ENCODE results near the gene MAP2K1.
"Not testable (repeated sequence)": the region's sequence is repeated elsewhere in the genome, so short reads cannot be mapped to it uniquely, and the experiment has no call there.

MAP2K1 gene

DNA sequence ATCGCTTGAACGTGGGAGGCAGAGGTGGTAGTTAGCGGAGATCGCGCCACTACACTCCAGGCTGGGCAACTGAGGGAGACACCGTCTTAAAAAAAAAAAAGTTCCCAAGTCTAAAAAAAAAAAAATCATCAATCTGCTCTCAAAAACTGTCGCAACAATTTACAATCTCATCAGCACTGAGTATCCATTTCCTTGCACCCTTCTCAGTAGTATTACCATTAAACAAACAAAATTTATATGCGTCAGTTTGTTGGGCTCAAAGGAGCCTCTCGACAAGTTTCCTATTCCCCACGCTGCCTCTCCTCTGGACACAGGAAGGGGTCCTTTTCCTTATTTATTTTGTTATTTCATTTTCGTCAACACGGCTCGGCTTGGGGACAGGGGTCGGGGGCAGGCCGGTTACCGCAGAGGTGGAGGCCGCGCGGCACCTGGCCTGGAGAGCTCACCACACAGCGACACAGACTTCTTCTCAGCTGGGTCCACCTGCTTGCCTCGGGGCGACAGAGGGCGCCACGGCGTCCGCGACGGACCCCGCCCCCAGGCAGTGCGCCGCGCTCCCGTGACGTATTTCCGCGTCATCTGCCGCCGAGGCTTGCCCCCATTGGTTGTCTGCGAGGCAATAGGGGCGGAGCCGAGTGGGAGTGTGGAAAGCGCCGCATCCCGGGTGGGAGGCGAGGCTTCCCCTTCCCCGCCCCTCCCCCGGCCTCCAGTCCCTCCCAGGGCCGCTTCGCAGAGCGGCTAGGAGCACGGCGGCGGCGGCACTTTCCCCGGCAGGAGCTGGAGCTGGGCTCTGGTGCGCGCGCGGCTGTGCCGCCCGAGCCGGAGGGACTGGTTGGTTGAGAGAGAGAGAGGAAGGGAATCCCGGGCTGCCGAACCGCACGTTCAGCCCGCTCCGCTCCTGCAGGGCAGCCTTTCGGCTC, at the start of gene MAP2K1:
Gene MAP2K1, plus strand, starts transcription at position 709 of the 920 bp plus-strand sequence. CDS start 436 bp downstream, outside the sequence.
- peak; percentile 100 for DNase-seq
- in situ Hi-C loops (cut with MboI; ENCODE audit: low pct_unique_long_range_greater_than_20kb, low sequenced_read_pairs): no loop called here

DNA sequence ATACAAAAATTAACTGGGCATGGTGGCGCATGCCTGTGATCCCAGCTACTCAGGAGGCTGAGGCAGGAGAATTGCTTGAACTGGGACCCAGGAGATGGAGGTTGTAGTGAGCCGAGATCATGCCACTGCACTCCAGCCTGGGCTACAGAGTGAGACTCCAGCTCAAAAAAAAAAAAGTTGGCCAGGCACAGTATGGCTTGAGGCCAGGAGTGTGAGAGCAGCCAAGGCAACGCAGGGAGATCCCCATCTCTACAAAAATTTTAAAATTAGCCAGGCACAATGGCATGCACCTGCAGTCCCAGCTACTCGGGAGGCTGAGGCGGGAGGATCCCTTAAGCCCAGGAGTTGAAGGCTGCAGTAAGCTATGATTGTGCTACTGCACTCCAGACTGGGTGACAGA, 38.2 kb upstream of the MAP2K1 start:
- in situ Hi-C loops (cut with MboI; ENCODE audit: low pct_unique_long_range_greater_than_20kb, low sequenced_read_pairs); DNase-seq: not testable (repeated sequence)

DNA sequence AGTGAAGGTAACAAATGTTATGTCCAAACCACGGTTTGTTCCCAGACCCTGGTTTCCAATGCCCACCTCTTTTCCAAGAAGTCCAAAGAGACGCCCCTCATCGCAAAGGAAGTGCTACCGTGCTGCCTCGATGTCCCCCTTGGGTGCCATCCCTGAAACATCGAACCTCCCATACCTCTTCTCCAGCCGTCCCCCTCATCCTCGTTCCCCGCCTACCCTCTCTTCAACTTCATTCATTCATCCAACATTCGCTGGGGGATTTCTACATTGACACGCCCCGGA, 30.7 kb upstream of the MAP2K1 start:
- in situ Hi-C loops (cut with MboI; ENCODE audit: low pct_unique_long_range_greater_than_20kb, low sequenced_read_pairs): no loop called here
- DNase-seq: no peak

DNA sequence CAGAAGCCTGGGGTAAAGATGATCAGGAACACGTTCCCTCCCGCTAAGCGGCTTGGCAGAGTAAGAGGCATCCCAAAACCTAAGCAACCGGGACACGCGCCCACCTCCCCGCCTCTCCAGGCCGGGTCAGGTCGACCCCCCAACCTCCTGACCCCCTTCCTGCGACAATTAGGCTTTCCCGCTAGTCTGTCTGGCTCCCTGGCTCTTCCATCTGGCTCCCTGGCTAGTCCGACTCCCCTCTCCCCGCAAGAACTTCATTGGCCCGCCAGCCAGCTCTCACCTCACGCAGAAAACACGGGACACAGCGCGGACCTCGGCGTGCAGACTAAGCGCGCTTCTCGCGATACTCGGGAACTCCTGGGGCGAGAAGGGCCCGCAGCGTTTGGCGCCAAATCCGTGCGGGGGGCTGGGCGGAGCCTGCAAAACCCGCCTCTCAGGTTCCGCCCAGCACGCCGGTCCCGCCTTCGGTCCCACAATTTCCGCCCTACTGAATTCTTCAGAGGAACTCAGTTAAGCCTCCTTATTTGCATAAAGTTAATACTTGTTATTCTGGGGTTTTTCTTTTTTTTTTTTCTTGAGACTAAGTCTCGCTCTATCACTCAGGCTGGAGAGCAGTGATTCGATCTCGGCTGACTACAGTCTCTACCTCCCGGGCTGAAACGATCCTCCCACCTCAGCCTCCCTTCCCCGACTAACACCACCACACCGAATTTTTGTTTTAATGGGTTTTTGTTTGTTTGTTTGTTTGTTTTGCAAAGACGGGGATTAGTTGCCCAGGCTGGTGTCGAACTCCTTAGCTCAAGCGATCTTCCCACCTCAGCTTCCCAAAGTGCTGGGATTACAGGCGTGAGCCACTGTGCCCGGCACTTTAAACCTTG, 30.1 kb upstream of the MAP2K1 start, which contains the start of gene TIPIN:
Gene TIPIN, minus strand, starts transcription at position 327 of the 878 bp plus-strand sequence. CDS start 3,738 bp downstream, outside the sequence.
- peak; percentile 100 for DNase-seq
- in situ Hi-C loops (cut with MboI; ENCODE audit: low pct_unique_long_range_greater_than_20kb, low sequenced_read_pairs): no loop called here

DNA sequence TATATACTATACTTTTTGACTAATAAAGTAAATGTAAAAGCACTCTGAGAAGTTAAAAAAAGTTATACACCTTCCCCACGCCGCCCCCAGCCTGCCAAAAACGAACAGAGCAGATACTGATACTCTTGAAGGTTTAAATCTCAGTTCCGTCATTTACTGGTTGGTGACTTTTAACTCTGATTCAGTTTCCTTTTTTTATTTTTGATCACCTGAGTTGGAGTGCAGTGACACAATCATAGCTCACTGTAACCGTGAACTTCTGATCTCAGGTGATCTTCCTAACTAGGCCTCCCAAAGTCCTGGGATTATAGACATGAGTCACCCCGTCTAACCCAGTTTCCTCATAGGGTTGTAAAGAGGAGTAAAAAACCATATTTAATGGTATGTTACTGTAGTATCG, 27.0 kb upstream of the MAP2K1 start:
- DNase-seq: no peak
- in situ Hi-C loops (cut with MboI; ENCODE audit: low pct_unique_long_range_greater_than_20kb, low sequenced_read_pairs): no loop called here

DNA sequence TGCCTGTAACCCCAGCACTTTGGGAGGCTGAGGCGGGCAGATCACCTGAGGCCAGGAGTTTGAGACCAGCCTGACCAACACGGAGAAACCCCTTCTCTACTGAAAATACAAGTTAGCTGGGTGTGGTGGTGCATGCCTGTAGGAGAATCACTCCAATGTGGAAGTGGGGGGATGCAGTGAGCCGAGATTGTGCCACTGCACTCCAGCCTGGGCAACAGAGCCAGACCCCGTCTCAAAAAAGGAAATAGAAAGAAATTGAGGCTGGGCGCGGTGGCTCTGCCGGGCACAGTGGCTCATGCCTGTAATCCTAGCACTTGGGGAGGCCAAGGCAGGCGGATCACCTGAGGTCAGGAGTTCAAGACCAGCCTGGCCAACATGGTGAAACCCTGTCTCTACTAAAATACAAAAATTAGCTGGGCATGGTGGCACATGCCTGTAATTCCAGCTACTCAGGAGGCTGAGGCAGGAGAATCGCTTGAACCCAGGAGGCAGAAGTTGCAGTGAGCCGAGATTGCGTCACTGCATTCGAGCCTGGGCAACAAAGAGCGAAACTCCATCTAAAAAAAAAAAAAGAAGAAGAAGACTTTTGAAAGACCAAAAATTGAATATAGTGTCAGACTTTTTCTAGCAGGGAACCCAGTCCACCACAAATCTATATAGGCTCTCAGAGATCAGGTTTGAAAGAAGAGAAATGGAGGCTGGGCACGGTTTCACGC, 24.8 kb upstream of the MAP2K1 start:
- DNase-seq; in situ Hi-C loops (cut with MboI; ENCODE audit: low pct_unique_long_range_greater_than_20kb, low sequenced_read_pairs): not testable (repeated sequence)

DNA sequence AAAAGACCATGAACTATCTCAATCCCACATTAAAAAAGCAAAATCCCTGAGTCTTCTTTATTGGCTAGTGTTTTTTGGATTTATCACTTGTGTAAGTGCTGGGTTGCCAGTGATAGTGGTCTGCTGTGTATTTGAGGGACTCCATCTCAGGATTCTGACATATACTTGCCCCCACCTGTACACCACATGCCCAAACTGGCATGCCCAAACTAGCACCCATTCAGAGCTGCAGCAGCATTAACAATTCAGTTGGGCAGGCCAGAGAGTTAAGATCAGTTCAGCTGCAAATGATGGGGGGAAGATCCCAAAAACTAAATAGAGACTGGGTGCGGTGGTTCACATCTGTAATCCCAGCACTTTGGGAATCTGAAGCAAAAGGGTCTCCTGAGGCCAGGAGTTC, 23.9 kb upstream of the MAP2K1 start:
- in situ Hi-C loops (cut with MboI; ENCODE audit: low pct_unique_long_range_greater_than_20kb, low sequenced_read_pairs): no loop called here
- no peak for DNase-seq

DNA sequence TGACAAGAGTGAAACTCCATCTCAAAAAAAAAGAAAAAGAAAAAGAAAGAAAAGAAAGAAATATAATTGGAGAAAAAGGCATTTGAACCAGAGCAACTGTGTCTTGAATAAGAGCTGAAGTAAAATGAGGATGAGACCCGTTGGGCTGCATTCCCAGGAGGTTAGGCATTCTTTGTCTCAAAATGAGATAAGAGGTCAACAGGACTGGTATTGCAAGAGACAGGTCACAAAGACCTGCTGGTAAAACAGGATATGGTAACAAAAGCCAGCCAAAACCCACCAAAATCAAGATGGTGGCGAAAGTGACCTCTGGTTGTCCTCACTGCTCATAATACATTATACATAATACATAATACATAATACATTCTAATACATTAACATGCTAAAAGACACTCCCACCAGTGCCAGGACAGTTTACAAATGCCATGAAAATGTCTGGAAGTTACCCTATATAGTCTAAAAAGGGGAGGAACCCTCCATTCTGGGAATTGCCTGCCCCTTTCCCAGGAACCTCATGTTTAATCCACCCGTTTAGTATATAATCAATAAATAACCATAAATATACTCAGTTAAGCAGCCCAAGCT, 21.7 kb upstream of the MAP2K1 start:
- in situ Hi-C loops (cut with MboI; ENCODE audit: low pct_unique_long_range_greater_than_20kb, low sequenced_read_pairs): no loop called here
- no peak for DNase-seq

DNA sequence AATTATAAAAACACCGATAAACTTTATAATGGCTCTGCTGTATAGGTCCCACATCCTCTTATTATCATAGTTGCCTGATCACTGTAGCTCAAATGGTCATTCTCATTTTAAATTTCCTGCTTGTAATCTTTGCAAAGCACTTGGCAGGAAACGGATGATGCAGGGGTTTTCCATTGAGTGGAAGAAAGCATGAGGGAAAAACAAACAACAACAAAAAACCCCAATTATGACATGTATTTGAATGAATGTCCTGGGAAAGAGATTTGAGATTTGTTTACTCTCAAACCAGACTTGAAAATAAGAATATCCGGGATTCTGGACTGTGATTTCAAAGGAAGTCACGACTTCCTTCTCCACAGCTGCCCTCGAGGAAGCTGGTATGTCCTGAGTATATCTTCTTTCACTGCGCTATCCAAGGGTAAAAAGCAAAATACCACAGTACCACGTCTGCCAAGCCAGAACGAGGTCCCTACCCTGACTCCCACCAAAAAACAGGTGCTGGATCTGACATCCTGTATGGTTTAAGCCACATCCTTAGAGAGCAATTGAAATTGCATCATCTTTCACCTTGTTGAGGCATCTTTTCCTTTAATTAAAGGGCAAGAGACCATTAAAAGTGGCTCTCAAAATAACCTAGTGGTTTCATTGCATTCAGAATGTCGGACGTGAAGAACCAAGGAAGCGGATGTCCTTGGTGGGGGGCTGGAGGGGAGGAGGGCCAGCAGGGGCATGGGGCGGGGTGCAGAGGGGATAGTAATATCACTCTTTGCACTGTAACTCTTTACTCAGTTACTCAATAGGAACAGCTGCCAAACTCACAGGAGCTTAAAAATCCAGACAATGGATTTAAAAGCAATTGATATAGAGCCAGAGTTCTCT, 16.7 kb upstream of the MAP2K1 start:
- DNase-seq: peak; percentile 94
- in situ Hi-C loops (cut with MboI; ENCODE audit: low pct_unique_long_range_greater_than_20kb, low sequenced_read_pairs): no loop called here

DNA sequence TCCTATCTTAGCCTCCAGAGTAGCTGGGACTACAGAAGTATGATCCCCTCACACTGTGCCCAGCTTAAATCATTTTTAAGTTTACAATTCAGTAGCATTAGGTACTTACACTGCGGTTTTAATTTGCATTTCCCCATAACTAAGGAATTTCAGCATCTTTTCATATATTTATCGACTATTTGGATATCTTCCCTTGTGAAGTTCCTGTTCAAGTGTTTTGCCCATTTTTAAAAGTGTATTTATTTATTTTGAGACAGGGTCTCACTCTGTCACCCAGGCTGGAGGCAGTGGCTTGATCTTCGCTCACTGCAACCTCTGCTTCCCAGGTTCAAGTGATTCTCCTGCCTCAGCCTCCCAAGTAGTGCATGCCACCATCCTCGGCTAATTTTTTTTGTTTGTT, 12.5 kb upstream of the MAP2K1 start:
- no peak for DNase-seq
- in situ Hi-C loops (cut with MboI; ENCODE audit: low pct_unique_long_range_greater_than_20kb, low sequenced_read_pairs): no loop called here

DNA sequence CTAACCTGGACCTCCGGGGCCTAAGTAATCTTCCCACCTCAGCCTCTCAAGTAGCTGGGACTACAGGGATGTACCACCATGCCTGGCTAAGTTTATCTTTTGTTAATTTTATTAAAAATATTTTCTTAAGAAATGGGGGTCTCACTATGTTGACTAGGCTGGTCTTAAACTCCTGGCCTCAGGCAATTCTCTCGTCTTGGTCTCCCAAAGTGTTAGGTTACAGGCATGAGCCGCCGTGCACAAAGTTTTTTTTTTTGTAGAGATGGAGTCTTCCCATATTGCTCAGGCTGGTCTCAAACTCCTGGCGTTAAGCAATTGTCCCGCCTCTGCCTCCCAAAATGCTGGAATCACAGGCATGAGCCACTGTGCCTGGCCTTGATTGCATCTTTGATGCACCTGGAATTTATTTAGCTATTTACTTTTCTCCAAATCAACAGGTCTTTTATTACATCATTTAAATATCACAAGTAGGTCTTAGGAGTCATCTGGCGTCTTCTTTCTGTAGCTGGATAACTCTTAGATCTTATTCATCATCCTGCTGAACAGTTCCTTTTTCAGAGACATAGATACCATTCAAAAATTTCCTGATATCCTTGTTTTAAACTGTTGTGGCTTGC, 7.8 kb upstream of the MAP2K1 start:
- in situ Hi-C loops (cut with MboI; ENCODE audit: low pct_unique_long_range_greater_than_20kb, low sequenced_read_pairs): no loop called here
- no peak for DNase-seq

DNA sequence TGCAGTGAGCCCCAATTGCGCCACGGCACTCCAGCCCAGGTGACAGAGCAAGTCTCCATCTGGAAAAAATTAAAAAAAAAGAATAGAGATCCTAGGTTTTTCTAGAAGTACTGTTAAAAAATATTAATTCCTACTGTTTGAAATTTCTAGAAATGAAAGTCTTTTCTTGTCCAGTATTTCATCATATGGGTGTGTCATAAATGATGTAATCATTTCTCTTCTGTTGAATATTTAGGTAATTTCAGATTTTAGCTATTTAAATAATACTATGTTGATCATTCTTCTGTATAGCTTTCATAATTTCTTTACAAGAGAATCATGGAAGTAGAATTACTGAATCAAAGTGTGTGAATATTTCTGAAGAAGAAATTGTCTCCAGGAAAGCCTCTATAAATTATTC, 5.3 kb upstream of the MAP2K1 start:
- in situ Hi-C loops (cut with MboI; ENCODE audit: low pct_unique_long_range_greater_than_20kb, low sequenced_read_pairs); DNase-seq: not testable (repeated sequence)

DNA sequence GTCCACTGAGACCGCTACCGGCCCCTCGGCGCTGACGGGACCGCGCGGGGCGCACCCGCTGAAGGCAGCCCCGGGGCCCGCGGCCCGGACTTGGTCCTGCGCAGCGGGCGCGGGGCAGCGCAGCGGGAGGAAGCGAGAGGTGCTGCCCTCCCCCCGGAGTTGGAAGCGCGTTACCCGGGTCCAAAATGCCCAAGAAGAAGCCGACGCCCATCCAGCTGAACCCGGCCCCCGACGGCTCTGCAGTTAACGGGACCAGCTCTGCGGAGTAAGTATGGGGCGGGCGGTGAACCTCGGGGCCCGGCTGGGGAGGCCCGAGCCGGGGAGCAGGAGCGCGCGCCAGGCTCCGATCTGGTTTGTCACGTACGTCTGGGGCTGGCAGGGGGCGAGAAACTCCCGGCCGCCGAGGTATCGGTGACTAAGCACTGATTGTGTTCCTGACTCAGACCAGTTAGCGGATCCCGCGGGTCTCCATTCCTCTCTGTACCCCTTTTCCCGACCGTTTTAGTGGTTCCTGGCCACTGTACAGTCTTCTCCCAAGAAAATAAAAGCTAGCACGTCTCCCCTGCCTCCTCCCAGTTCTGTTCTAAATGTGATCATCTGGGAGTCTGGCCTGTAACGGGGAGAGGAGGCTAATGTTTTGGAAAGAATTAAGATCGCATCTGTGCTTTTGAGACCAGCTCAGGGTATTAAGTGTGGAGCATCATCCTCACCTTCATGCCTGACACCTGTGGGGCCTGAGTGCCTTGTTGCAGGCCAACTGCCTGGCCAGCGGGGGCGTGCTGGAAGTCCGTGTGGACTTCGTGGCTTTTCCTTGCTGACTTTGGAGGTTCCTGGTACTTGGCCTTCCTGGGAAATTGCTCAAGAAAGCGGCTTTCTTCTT, 691 bp downstream of the MAP2K1 start:
- in situ Hi-C loops (cut with MboI; ENCODE audit: low pct_unique_long_range_greater_than_20kb, low sequenced_read_pairs): no loop called here

DNA sequence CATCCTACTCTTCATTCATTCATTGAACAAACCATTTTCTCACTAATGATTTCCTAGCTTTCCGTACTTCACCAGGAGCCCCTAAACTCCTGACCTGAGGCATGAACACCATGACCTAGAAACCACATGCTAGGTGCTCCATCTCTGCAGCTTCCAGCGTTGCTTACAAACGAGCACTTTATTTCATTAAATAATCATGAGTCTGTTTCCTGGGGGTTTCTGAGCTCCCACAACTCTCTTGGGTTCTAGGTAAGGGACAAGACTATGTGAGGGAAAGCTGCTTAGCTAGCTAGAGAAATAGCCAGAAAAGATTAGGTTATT, 1.3 kb downstream of the MAP2K1 start:
- in situ Hi-C loops (cut with MboI; ENCODE audit: low pct_unique_long_range_greater_than_20kb, low sequenced_read_pairs): no loop called here
- DNase-seq: no peak

More for the DNA sequence above, 691 bp downstream of the MAP2K1 start:
- DNase-seq: peak; percentile 74

DNA sequence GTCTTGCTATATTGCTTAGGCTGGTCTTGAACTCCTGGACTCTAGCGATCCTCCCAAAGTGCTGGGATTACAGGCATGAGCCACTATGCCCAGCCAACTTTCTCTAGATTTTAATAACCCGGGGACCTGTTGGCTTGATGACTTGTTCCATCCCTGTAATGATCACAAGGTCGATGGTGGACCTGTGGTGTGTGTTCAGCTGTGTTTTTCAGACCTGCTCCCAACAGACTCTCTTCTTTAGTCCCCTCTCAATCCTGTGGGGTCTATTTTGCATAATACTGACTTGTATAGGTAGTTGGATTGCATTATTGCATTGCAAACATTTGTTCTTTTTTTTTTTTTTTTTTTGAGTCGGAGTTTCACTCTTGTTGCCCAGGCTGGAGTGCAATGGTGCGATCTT, 1.9 kb downstream of the MAP2K1 start:
- in situ Hi-C loops (cut with MboI; ENCODE audit: low pct_unique_long_range_greater_than_20kb, low sequenced_read_pairs): no loop called here

DNA sequence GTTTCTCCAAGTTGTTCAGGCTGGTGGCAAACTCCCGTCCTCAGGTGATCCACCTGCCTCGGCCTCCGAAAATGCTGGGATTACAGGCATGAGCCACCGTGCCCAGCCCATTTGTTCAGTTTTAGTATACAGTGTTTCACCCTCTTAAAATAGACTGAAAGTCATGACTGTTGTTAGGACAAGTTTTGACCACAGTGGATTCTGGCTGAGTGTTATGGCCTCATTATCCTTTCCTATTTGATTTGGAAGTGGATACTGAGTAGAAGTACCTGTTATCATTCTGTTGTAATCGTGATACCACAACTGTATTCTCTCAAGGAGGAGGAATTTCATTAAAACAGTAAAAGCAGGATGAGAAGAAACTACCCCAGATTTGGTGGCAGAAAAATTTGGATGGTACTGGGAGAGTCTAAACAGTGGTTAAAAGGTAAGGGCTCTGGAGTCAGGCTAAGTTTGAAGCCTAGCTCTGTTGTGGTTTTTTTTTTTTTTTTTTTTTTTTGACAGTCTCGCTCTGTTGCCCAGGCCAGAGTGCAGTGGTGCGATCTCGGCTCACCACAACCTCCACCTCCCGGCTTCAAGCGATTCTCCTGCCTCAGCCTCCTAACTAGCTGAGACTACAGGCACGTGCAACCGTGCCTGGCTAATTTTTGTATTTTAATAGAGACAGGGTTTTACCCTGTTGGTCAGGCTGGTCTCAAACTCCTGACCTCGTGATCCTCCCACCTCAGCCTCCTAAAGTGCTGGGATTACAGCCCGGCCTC, 2.6 kb downstream of the MAP2K1 start:
- in situ Hi-C loops (cut with MboI; ENCODE audit: low pct_unique_long_range_greater_than_20kb, low sequenced_read_pairs): no loop called here
- DNase-seq: peak; percentile 58

More for the DNA sequence above, 1.9 kb downstream of the MAP2K1 start:
- no peak for DNase-seq
